Natural killer cell (primary cell): Measurements from ENCODE around the gene GAB2. TPM values are rescaled to one million over a fixed set of nuclear protein-coding genes. Genes with fewer than 3 reads are reported as not detected.

Source experiments
- ATAC-seq, 3 donors: fragments of 150-1000 bp in 2 of 3; fragments of 200-7000 bp in 1 of 3; cut with Tn5 transposase; 1 replicate in 1 of 3; 2 replicates in 2 of 3; pipeline ENCODE4 v1.10.0; 2021; ENCODE audit warnings: mild to moderate bottlenecking in 2 of 3, moderate library complexity in 2 of 3
- DNase-seq, 2 donors: peaks; one replicate each; pipeline versions ENCODE4 v3.0.0 to v3.0.0-alpha.2; 2013 to 2021; ENCODE audit warnings: mixed read lengths in 1 of 2
- H3K27ac ChIP-seq: one replicate; pipeline ENCODE4 v1.5.1; 2013; ENCODE audit warnings: mild to moderate bottlenecking, low read length
- H3K27me3 ChIP-seq: one replicate; pipeline ENCODE4 v1.6.1; 2013; ENCODE audit warnings: low read length; ENCODE audit not compliant: control insufficient read depth, insufficient read depth
- H3K36me3 ChIP-seq: one replicate; pipeline ENCODE4 v1.6.1; 2013; ENCODE audit warnings: low read length; ENCODE audit not compliant: control insufficient read depth, insufficient read depth
- H3K4me1 ChIP-seq: one replicate; pipeline ENCODE4 v1.6.1; 2013; ENCODE audit warnings: low read length; ENCODE audit not compliant: control insufficient read depth, insufficient read depth
- H3K4me3 ChIP-seq: one replicate; pipeline ENCODE4 v1.5.1; 2013; ENCODE audit warnings: low read length
- H3K9me3 ChIP-seq: one replicate; pipeline ENCODE4 v1.6.1; 2013; ENCODE audit warnings: low read length; ENCODE audit not compliant: control insufficient read depth, insufficient read depth
- H3K27ac Mint-ChIP-seq, 2 donors: one replicate each; pipeline ENCODE4 v1.8.0; 2022; ENCODE audit warnings: mild to moderate bottlenecking in 2 of 2, mixed read lengths in 2 of 2, moderate library complexity in 1 of 2
- H3K27me3 Mint-ChIP-seq, 2 donors: one replicate each; pipeline ENCODE4 v1.8.0; 2022; ENCODE audit warnings: low read depth in 2 of 2, mixed read lengths in 2 of 2
- H3K36me3 Mint-ChIP-seq: one replicate; pipeline ENCODE4 v1.8.0; 2022; ENCODE audit warnings: mixed read lengths
- H3K4me1 Mint-ChIP-seq, 2 donors: one replicate each; pipeline ENCODE4 v1.8.0; 2022; ENCODE audit warnings: mixed read lengths in 2 of 2
- H3K4me3 Mint-ChIP-seq: one replicate; pipeline ENCODE4 v1.8.0; 2022; ENCODE audit warnings: mild to moderate bottlenecking, moderate library complexity, mixed read lengths
- H3K9me3 Mint-ChIP-seq, 2 donors: one replicate each; pipeline ENCODE4 v1.8.0; 2022; ENCODE audit warnings: mixed read lengths in 2 of 2
- WGBS: methylation state at CpG from one replicate; pipeline ENCODE4 v1.1.7; 2013; ENCODE audit warnings: missing lambda C conversion rate; ENCODE audit not compliant: insufficient coverage; 5-methylcytosine and 5-hydroxymethylcytosine counted together
- intact Hi-C: fragments of 100-400 bp; cut with micrococcal nuclease; formaldehyde crosslinking; loops from one replicate; pipeline ENCODE4 v1.14.2; 2022
- total RNA-seq, 4 donors: library from RNA; stranded (reverse); fragments of 120-200 nt in 1 of 4; gene quantifications; one replicate each; pipeline versions ENCODE4 v1.2.3 to v1.2.4, GENCODE V29; 2013 to 2022
- TF ChIP-seq, protein P1 (sequence below): fragments of 200-600 bp; IDR thresholded peaks from one replicate; pipeline ENCODE4 v1.8.0; 2022; ENCODE audit warnings: antibody characterized with exemption

GAB2 gene
- total RNA-seq, 3 donors from 2014 or later (not counting 1 experiment from before 2014, with no cell fraction given) = 4.3 to 58.4 (median 8.1) TPM

DNA sequence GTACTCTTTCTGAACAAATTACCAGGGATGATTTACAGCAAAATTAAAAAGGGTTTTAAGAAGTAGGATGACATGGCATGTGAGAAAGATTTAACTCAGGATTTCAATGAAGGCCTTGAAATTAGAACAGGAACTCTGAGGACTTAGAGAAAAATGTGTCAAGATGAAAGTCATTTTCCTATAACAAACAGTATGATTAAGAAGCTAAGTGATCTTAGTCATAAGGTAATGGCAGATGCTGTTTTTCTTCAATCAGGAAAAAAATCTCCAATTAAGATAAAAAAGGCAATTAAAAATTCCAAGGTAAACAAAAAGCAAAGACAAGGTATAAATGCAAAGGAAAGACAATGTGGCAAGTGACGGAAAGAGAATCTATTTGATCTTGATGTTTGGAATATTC lies 73.5 kb downstream of the GAB2 start:
- no CpG with 5 or more reads among the region's 1 CpG for WGBS
- Histone ChIP-seq H3K4me1 (no peaks in the 10 kb centered on the region), H3K4me3 (no peak overlapping the region), H3K36me3 (no peaks in the 10 kb centered on the region), H3K9me3 (no peaks in the 10 kb centered on the region), H3K27me3 (no peaks in the 10 kb centered on the region), H3K27ac (no peak overlapping the region)
- TF ChIP-seq, protein P1, sequence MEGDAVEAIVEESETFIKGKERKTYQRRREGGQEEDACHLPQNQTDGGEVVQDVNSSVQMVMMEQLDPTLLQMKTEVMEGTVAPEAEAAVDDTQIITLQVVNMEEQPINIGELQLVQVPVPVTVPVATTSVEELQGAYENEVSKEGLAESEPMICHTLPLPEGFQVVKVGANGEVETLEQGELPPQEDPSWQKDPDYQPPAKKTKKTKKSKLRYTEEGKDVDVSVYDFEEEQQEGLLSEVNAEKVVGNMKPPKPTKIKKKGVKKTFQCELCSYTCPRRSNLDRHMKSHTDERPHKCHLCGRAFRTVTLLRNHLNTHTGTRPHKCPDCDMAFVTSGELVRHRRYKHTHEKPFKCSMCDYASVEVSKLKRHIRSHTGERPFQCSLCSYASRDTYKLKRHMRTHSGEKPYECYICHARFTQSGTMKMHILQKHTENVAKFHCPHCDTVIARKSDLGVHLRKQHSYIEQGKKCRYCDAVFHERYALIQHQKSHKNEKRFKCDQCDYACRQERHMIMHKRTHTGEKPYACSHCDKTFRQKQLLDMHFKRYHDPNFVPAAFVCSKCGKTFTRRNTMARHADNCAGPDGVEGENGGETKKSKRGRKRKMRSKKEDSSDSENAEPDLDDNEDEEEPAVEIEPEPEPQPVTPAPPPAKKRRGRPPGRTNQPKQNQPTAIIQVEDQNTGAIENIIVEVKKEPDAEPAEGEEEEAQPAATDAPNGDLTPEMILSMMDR = no peak
- DNase-seq = no peak
- H3K4me3 Mint-ChIP-seq = no peak overlapping the region
- intact Hi-C loops = no loop called here
- H3K9me3 Mint-ChIP-seq = no peaks in the 10 kb centered on the region
- peaks cover 0 to 12% of the 10 kb centered on the region in 2 donors for H3K4me1 Mint-ChIP-seq
- H3K36me3 Mint-ChIP-seq = no peaks in the 10 kb centered on the region
- H3K27ac Mint-ChIP-seq = no peak overlapping the region
- no peak for ATAC-seq
- peaks cover 0 to 10% of the 10 kb centered on the region in 2 donors for H3K27me3 Mint-ChIP-seq

DNA sequence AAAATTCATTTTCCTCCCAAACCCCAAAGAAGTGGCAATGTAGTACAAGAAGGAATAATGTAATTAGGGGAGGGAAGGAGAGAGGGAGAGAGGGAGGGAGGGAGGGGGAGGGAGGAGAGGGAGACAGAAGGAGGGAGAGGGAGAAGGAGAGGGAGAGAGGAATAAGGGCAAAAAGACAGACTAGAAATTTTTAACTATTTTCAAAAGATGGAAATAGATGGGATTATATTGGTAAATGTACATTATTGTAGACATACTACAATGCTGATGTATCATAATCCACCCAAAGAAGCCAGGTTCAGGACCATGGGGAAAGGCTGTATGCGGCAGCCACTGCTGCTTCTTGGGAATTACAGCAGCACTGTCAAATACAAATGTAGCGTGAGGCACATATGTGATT lies 74.3 kb downstream of the GAB2 start:
- H3K27me3 ChIP-seq = no peaks in the 10 kb centered on the region
- no peaks in the 10 kb centered on the region for H3K9me3 ChIP-seq
- Mint-ChIP-seq H3K4me1 (peaks cover 0 to 12% of the 10 kb centered on the region in 2 donors), H3K27ac (no peak overlapping the region), H3K27me3 (peaks cover 0 to 10% of the 10 kb centered on the region in 2 donors), H3K9me3 (no peaks in the 10 kb centered on the region), H3K4me3 (no peak overlapping the region), H3K36me3 (no peaks in the 10 kb centered on the region)
- WGBS = 100% methylated on average over 1 of the region's 2 CpGs
- intact Hi-C loops = no loop called here
- TF ChIP-seq, protein P1 = no peak
- no peaks in the 10 kb centered on the region for H3K4me1 ChIP-seq
- no peak for DNase-seq
- H3K27ac ChIP-seq = no peak overlapping the region
- H3K4me3 ChIP-seq = no peak overlapping the region
- H3K36me3 ChIP-seq = no peaks in the 10 kb centered on the region
- no peak for ATAC-seq

GRCh38 chr11:78341841-78342240 lies 75.8 kb downstream of the GAB2 start:
- intact Hi-C loops = no loop called here
- no peaks in the 10 kb centered on the region for H3K36me3 Mint-ChIP-seq

More at GRCh38 chr11:78341841-78342240, 75.8 kb downstream of the GAB2 start:
- H3K27ac ChIP-seq = no peak overlapping the region
- peaks cover 0 to 12% of the 10 kb centered on the region in 2 donors for H3K4me1 Mint-ChIP-seq
- ATAC-seq (no peak), DNase-seq (no peak)
- H3K27ac Mint-ChIP-seq = no peak overlapping the region
- H3K4me3 ChIP-seq = no peak overlapping the region
- no peaks in the 10 kb centered on the region for H3K36me3 ChIP-seq
- no peaks in the 10 kb centered on the region for H3K4me1 ChIP-seq
- no peaks in the 10 kb centered on the region for H3K27me3 ChIP-seq
- peaks cover 0 to 7% of the 10 kb centered on the region in 2 donors for H3K27me3 Mint-ChIP-seq
- H3K9me3 ChIP-seq = no peaks in the 10 kb centered on the region
- TF ChIP-seq, protein P1 = no peak
- H3K9me3 Mint-ChIP-seq = no peaks in the 10 kb centered on the region
- WGBS = 97% methylated on average over 2 of the region's 2 CpGs
- H3K4me3 Mint-ChIP-seq = no peak overlapping the region
